HG02885 (cell line): ENCODE measurements around the gene RCAN3.
"Not testable (repeated sequence)": the region's sequence is repeated elsewhere in the genome, so short reads cannot be mapped to it uniquely, and the experiment has no call there.

Experiments
- ATAC-seq: cut with Tn5 transposase; IDR thresholded peaks from one replicate; pipeline ENCODE4 v1.9.1; 2021; ENCODE audit warnings: mild to moderate bottlenecking; ENCODE audit not compliant: unreplicated experiment, poor library complexity

The RCAN3 gene

GRCh38 chr1:24502709-24503058, at the start of gene RCAN3:
RCAN3 (plus strand) TSS chr1:24502836; CDS start chr1:24514373, 11,537 bp downstream.
- peak; percentile 79 for ATAC-seq

GRCh38 chr1:24452922-24453485, 49.6 kb upstream of the RCAN3 start:
- ATAC-seq, result no peak

- no peak for ATAC-seq
Measured at GRCh38 chr1:24454673-24455072, 48.0 kb upstream of the RCAN3 start.

GRCh38 chr1:24455272-24455671, 47.4 kb upstream of the RCAN3 start:
- no peak for ATAC-seq

- no peak for ATAC-seq
Measured at GRCh38 chr1:24457866-24458265, 44.8 kb upstream of the RCAN3 start.

GRCh38 chr1:24459551-24460266, 42.9 kb upstream of the RCAN3 start:
- ATAC-seq, result no peak

- not testable (repeated sequence) for ATAC-seq
Measured at GRCh38 chr1:24462128-24462527, 40.5 kb upstream of the RCAN3 start.

- no peak for ATAC-seq
Measured at GRCh38 chr1:24463776-24464735, 38.6 kb upstream of the RCAN3 start.

GRCh38 chr1:24465099-24465498, 37.5 kb upstream of the RCAN3 start:
- no peak for ATAC-seq

- ATAC-seq, result no peak
Measured at GRCh38 chr1:24465638-24466037, 37.0 kb upstream of the RCAN3 start.

GRCh38 chr1:24468685-24469316, 33.8 kb upstream of the RCAN3 start:
- no peak for ATAC-seq

GRCh38 chr1:24470592-24470991, 32.0 kb upstream of the RCAN3 start:
- no peak for ATAC-seq

GRCh38 chr1:24472527-24473251, 29.9 kb upstream of the RCAN3 start:
- ATAC-seq, result no peak

GRCh38 chr1:24474193-24474592, 28.4 kb upstream of the RCAN3 start:
- ATAC-seq, result no peak

GRCh38 chr1:24475700-24476099, 26.9 kb upstream of the RCAN3 start:
- no peak for ATAC-seq

- no peak for ATAC-seq
Measured at GRCh38 chr1:24476571-24476970, 26.1 kb upstream of the RCAN3 start.

- ATAC-seq, result no peak
Measured at GRCh38 chr1:24477309-24477708, 25.3 kb upstream of the RCAN3 start.

- ATAC-seq, result peak; percentile 61
Measured at GRCh38 chr1:24481101-24481500, 21.5 kb upstream of the RCAN3 start.

- ATAC-seq, result no peak
Measured at GRCh38 chr1:24481843-24482610, 20.6 kb upstream of the RCAN3 start.
